Endothelial cell (in vitro differentiated cells): ENCODE measurements around the gene PLEKHA4. TPM values are rescaled to one million over a fixed set of nuclear protein-coding genes. Genes with fewer than 3 reads are reported as not detected.
A peak's percentile ranks its signal among the peaks of the same experiment; 100 is the strongest.
"Not testable (repeated sequence)": the region's sequence is repeated elsewhere in the genome, so short reads cannot be mapped to it uniquely, and the experiment has no call there.

ENCODE experiments used
- DNase-seq: peaks from one replicate; pipeline ENCODE4 v3.0.0; 2021; ENCODE audit warnings: low spot score
- H3K27ac Mint-ChIP-seq: one replicate; pipeline ENCODE4 v1.8.0; 2021; ENCODE audit warnings: mixed read lengths, inconsistent platforms; ENCODE audit not compliant: unreplicated experiment
- H3K27me3 Mint-ChIP-seq: one replicate; pipeline ENCODE4 v1.8.0; 2021; ENCODE audit warnings: mild to moderate bottlenecking, moderate library complexity, mixed read lengths, inconsistent platforms; ENCODE audit not compliant: unreplicated experiment
- H3K36me3 Mint-ChIP-seq: one replicate; pipeline ENCODE4 v1.8.0; 2021; ENCODE audit warnings: mild to moderate bottlenecking, low read depth, mixed read lengths, inconsistent platforms; ENCODE audit not compliant: unreplicated experiment
- H3K4me1 Mint-ChIP-seq: one replicate; pipeline ENCODE4 v1.8.0; 2021; ENCODE audit warnings: mild to moderate bottlenecking, mixed read lengths, inconsistent platforms; ENCODE audit not compliant: unreplicated experiment
- H3K4me3 Mint-ChIP-seq: one replicate; pipeline ENCODE4 v1.8.0; 2021; ENCODE audit warnings: mild to moderate bottlenecking, mixed read lengths, inconsistent platforms; ENCODE audit not compliant: unreplicated experiment
- H3K9me3 Mint-ChIP-seq: one replicate; pipeline ENCODE4 v1.8.0; 2021; ENCODE audit warnings: mixed read lengths, inconsistent platforms; ENCODE audit not compliant: unreplicated experiment
- CTCF ChIP-seq: fragments of 200-600 bp; sonication (generic); IDR thresholded peaks from one replicate; pipeline ENCODE4 v1.5.0; 2021; ENCODE audit warnings: antibody characterized with exemption; ENCODE audit not compliant: unreplicated experiment
- total RNA-seq: library from RNA; stranded (reverse); fragmentation: NEBNext Ultra II Directional; extraction: Animal tissue kit (Norgen Biotek cat#: 25700); gene quantifications from one replicate; pipeline ENCODE4 v1.2.1, GENCODE V29; 2021; ENCODE audit not compliant: unreplicated experiment

The PLEKHA4 gene
- total RNA-seq, 1 donor from 2014 or later, result 14.1 TPM

DNA sequence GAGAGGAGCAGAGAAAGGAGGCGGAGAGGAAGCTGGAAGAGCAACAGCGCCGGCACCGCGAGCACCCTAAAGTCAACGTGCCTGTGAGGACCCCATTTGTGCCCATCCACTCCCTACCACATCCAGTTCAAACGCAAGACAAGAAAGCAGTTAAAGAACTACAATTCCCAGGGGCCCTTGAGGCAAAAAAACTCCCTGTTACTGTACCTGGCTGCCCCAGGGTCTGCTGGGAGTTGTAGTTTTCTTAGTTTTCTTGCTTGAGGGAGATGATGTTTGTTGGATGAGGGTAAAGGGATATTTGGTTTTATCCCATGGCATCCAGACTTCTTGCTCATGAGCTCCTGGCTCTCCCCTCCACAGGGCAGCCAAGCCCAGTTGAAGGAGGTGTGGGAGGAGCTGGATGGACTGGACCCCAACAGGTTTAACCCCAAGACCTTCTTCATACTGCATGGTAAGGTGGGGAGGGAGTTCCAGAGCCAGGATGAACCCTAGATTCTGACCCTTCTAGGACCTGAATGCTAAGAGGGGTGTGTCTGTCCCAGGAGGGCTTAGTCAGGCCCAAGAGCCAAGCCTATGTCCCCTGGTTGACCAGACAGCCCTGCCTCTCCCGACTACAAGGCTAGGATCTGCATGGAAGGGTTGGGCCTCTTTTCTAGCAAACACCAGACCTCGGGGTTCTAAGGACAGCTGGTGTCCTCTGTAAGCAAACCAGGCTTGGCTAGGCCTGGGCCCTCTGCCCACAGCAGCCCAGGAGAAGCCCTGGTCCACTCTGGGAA is 44.9 kb upstream of the PLEKHA4 start:
- TF ChIP-seq CTCF, result no peak
- H3K36me3 Mint-ChIP-seq, result peaks cover 44% of the 10 kb centered on the region
- H3K4me1 Mint-ChIP-seq, result no peaks in the 10 kb centered on the region
- H3K9me3 Mint-ChIP-seq, result no peaks in the 10 kb centered on the region
- DNase-seq, result no peak
- H3K27ac Mint-ChIP-seq, result no peak overlapping the region
- H3K4me3 Mint-ChIP-seq, result peak overlapping the region; percentile 82
- H3K27me3 Mint-ChIP-seq, result no peaks in the 10 kb centered on the region

- Mint-ChIP-seq H3K4me3 (peak overlapping the region; percentile 21), H3K36me3 (peaks cover 45% of the 10 kb centered on the region), H3K27ac (no peak overlapping the region), H3K27me3 (no peaks in the 10 kb centered on the region), H3K4me1 (no peaks in the 10 kb centered on the region), H3K9me3 (no peaks in the 10 kb centered on the region)
- no peak for TF ChIP-seq CTCF
- no peak for DNase-seq
Observed at GRCh38 chr19:48910803-48911202, 42.4 kb upstream of the PLEKHA4 start.

- not testable (repeated sequence) for DNase-seq, H3K9me3 Mint-ChIP-seq, H3K27ac Mint-ChIP-seq, H3K27me3 Mint-ChIP-seq, H3K4me1 Mint-ChIP-seq, H3K4me3 Mint-ChIP-seq
- H3K36me3 Mint-ChIP-seq, result peaks cover 53% of the 10 kb centered on the region
Observed at GRCh38 chr19:48909424-48910077, 41.1 kb upstream of the PLEKHA4 start.

DNA sequence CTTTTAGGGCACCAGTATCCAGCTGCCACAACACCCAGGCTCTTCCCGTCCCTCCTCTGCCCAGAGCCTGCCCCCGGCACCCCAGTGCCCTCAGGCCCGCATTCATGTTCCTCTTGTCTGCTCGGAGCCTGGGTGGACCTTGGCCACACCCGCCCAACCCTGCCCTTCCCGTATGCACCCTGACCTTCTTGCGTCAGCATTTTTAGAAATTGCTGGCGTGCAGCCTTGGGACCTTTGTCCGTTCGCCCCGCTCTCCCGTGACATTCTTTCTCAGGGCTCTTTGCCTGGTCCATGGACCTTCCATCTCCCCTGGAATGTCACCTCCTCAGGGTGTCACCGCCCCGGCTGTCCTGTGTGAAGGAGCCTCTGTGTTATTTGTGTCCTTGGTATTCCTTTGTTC is 39.3 kb upstream of the PLEKHA4 start:
- no peak for DNase-seq
- H3K27me3 Mint-ChIP-seq, result peaks cover 5% of the 10 kb centered on the region
- TF ChIP-seq CTCF, result no peak
- H3K4me1 Mint-ChIP-seq, result no peaks in the 10 kb centered on the region
- no peak overlapping the region for H3K4me3 Mint-ChIP-seq
- H3K27ac Mint-ChIP-seq, result no peak overlapping the region
- no peaks in the 10 kb centered on the region for H3K9me3 Mint-ChIP-seq
- peaks cover 42% of the 10 kb centered on the region for H3K36me3 Mint-ChIP-seq

DNA sequence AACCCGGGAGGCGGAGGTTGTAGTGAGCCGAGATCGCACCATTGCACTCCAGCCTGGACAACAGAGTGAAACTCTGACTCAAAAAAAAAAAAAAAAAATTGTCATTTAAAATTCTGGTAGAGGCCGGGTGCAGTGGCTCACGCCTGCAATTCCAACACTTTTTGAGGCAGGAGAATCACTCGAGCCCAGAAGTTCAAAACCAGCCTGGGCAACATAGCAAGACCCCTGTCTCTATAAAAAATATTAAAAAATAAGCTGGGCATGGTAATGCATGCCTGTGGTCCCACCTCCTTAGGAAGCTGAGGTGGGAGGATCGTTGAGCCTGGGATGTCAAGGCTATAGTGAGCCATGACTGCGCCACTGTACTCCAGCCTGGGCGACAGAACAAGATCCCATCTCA is 37.9 kb upstream of the PLEKHA4 start:
- TF ChIP-seq CTCF, result no peak
- Mint-ChIP-seq H3K36me3 (peaks cover 36% of the 10 kb centered on the region), H3K4me3 (no peak overlapping the region), H3K27me3 (peaks cover 7% of the 10 kb centered on the region), H3K4me1 (no peaks in the 10 kb centered on the region), H3K9me3 (no peaks in the 10 kb centered on the region), H3K27ac (no peak overlapping the region)
- DNase-seq, result no peak
